Testis (tissue), 2 donors: ENCODE results near the gene NFKBIE.

Experiments used
- POLR2A ChIP-seq: fragments of 450-650 bp; IDR thresholded peaks from one replicate; pipeline ENCODE4 v1.6.1; 2017; ENCODE audit warnings: antibody characterized with exemption, mild to moderate bottlenecking, moderate library complexity
- TF ChIP-seq, protein P1 (sequence below), 3 experiments: fragments of 450-650 bp in 2 of 3; fragments of 200-600 bp in 1 of 3; sonication (generic) in 1 of 3; IDR thresholded peaks; one replicate each; pipeline ENCODE4 v1.5.1; 2016 to 2019; ENCODE audit warnings: antibody characterized with exemption in 3 of 3, mild to moderate bottlenecking in 2 of 3, moderate library complexity in 1 of 3

DNA sequence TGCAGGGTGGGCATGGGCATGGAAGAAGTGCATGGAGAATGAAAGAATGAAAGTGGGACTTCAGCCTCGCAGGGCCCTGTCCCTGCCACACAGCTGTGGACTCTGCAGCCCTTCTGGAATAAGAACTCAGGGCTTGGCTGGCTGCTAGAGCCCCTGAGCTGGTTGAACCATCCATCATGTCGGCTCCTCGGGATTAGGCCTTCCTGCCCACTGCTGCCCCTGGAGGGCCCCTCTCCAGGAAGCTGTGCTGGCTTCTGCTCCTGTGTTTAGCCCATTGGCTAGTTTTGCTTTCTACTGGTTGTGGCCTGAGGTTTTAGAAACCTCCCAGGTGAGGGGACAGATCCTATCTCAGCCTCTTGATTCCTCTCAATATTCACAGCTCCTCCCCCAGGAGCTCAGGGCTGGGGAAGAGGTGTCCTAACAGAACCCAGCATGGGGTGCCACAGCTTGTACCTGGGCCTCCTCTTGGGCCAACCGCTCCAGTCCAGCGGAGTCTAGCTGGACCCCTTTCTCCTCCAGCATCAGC lies 39.9 kb upstream of the NFKBIE start:
- TF ChIP-seq, protein P1, sequence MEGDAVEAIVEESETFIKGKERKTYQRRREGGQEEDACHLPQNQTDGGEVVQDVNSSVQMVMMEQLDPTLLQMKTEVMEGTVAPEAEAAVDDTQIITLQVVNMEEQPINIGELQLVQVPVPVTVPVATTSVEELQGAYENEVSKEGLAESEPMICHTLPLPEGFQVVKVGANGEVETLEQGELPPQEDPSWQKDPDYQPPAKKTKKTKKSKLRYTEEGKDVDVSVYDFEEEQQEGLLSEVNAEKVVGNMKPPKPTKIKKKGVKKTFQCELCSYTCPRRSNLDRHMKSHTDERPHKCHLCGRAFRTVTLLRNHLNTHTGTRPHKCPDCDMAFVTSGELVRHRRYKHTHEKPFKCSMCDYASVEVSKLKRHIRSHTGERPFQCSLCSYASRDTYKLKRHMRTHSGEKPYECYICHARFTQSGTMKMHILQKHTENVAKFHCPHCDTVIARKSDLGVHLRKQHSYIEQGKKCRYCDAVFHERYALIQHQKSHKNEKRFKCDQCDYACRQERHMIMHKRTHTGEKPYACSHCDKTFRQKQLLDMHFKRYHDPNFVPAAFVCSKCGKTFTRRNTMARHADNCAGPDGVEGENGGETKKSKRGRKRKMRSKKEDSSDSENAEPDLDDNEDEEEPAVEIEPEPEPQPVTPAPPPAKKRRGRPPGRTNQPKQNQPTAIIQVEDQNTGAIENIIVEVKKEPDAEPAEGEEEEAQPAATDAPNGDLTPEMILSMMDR (IDR thresholded peaks at IDR 0.05), result no peak
- TF ChIP-seq POLR2A, result no peak
